ENCODE results near the gene TMEM123. TPM values are rescaled to one million over a fixed set of nuclear protein-coding genes. Genes with fewer than 3 reads are reported as not detected.
A peak's percentile ranks its signal among the peaks of the same experiment; 100 is the strongest.

Gene TMEM123
- total and polyA plus RNA-seq, 2 donors (not counting 1 experiment from before 2014, with no cell fraction given), result 36.7 to 422 TPM

- H4K20me1 ChIP-seq (ENCODE audit: control insufficient read depth, insufficient read depth, low read length, poor library complexity, severe bottlenecking), result no peaks in the 10 kb centered on the region
- Mint-ChIP-seq H3K4me1 (peaks cover 53% of the 10 kb centered on the region), H3K27me3 (no peaks in the 10 kb centered on the region), H3K27ac (peak overlapping the region; percentile 33), H3K9me3 (ENCODE audit: insufficient read depth) (no peaks in the 10 kb centered on the region), H3K4me3 (peak overlapping the region; percentile 64)
- peak overlapping the region; percentile 23 for H3K9ac ChIP-seq (ENCODE audit: low read length)
- POLR2A ChIA-PET, result no interaction called here
- peaks cover 80% of the 10 kb centered on the region for H3K79me2 ChIP-seq (ENCODE audit: control insufficient read depth, insufficient read depth, low read length)
- ATAC-seq (ENCODE audit: low read depth) (peak; percentile 72), DNase-seq (peak; percentile 67)
- H3K4me2 ChIP-seq (replicated peaks; ENCODE audit: low read depth, low read length, poor library complexity, severe bottlenecking), result peak overlapping the region; percentile 53
- H2AFZ ChIP-seq (ENCODE audit: insufficient read depth, low read depth, low read length, poor library complexity, severe bottlenecking), result no peak overlapping the region
- peaks cover 0 to 10% (median 9%) of the 10 kb centered on the region in 3 donors for H3K9me3 ChIP-seq (ENCODE audit: control extremely low read depth in 1 of 3, control insufficient read depth in 2 of 3, insufficient read depth in 1 of 3, low read length in 2 of 3)
- H3K36me3 ChIP-seq (replicated peaks in 1 of 2; ENCODE audit: control extremely low read depth in 1 of 2, control insufficient read depth in 1 of 2, extremely low read depth in 1 of 2, insufficient read depth in 2 of 2, low read length in 1 of 2), result peaks cover 5 to 21% of the 10 kb centered on the region in 2 experiments
- intact Hi-C loops (cut with micrococcal nuclease), result no loop called here
- CTCF ChIA-PET, result interaction anchor here (0.8 to 1.4 kb wide), 5 partner anchors 37 to 88 kb away, joined by 3 to 4 read pairs (median 4); no protein-coding TSS in a partner anchor
- TF ChIP-seq EZH2 (IDR thresholded peaks at IDR 0.05; ENCODE audit: borderline replicate concordance, insufficient read depth, low read depth, low read length, poor library complexity, severe bottlenecking), result no peak
- TF ChIP-seq, protein P1, sequence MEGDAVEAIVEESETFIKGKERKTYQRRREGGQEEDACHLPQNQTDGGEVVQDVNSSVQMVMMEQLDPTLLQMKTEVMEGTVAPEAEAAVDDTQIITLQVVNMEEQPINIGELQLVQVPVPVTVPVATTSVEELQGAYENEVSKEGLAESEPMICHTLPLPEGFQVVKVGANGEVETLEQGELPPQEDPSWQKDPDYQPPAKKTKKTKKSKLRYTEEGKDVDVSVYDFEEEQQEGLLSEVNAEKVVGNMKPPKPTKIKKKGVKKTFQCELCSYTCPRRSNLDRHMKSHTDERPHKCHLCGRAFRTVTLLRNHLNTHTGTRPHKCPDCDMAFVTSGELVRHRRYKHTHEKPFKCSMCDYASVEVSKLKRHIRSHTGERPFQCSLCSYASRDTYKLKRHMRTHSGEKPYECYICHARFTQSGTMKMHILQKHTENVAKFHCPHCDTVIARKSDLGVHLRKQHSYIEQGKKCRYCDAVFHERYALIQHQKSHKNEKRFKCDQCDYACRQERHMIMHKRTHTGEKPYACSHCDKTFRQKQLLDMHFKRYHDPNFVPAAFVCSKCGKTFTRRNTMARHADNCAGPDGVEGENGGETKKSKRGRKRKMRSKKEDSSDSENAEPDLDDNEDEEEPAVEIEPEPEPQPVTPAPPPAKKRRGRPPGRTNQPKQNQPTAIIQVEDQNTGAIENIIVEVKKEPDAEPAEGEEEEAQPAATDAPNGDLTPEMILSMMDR (IDR thresholded peaks at IDR 0.05), result no peak
- no peaks in the 10 kb centered on the region for H3K27me3 ChIP-seq (replicated peaks in 1 of 4; ENCODE audit: control extremely low read depth in 1 of 4, control insufficient read depth in 3 of 4, insufficient read depth in 4 of 4, low read length in 3 of 4)
- peak overlapping the region; percentile 54 to 75 for H3K27ac ChIP-seq (ENCODE audit: low read length in 2 of 2)
- 0% methylated on average over 1 of the region's 3 CpGs for WGBS (ENCODE audit: insufficient coverage)
- peak overlapping the region in 1 of 5 experiments; percentile 10 for H3K4me3 ChIP-seq (ENCODE audit: control extremely low read depth in 1 of 5, extremely low read depth in 1 of 5, insufficient read depth in 1 of 5, low read depth in 2 of 5, low read length in 4 of 5)
- peaks cover 25% of the 10 kb centered on the region in 2 donors for H3K4me1 ChIP-seq (ENCODE audit: control insufficient read depth in 2 of 2, insufficient read depth in 2 of 2, low read length in 2 of 2)
Measured at GRCh38 chr11:102430158-102430836, 22.3 kb downstream of the TMEM123 start.

DNA sequence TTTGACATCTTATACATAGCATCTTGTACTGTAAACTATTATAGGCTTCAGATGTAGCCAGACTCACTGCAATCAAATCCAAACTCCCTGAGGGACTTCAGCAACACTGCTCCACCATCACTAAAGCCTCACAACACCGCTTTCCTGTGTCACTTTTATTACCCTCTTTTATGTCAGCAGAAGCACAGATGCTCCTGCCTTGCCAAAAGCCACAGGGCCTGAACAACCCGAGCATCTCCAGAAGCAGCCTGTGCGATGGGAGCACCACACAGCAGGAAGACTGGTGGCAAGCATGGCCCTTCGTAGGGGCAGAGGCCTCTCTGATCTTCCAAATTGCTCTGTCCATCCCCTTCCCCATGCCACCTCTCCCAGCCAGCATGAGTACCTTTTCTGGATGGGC, 22.9 kb downstream of the TMEM123 start:
- no peaks in the 10 kb centered on the region for H3K27me3 Mint-ChIP-seq
- peaks cover 81% of the 10 kb centered on the region for H3K79me2 ChIP-seq (ENCODE audit: control insufficient read depth, insufficient read depth, low read length)
- H3K36me3 ChIP-seq (replicated peaks in 1 of 2; ENCODE audit: control extremely low read depth in 1 of 2, control insufficient read depth in 1 of 2, extremely low read depth in 1 of 2, insufficient read depth in 2 of 2, low read length in 1 of 2), result peaks cover 3 to 14% of the 10 kb centered on the region in 2 experiments
- H3K27ac Mint-ChIP-seq, result peak overlapping the region; percentile 51
- peak overlapping the region; percentile 53 for H3K4me2 ChIP-seq (replicated peaks; ENCODE audit: low read depth, low read length, poor library complexity, severe bottlenecking)
- TF ChIP-seq, protein P1 (IDR thresholded peaks at IDR 0.05), result no peak
- no peak for TF ChIP-seq EZH2 (IDR thresholded peaks at IDR 0.05; ENCODE audit: borderline replicate concordance, insufficient read depth, low read depth, low read length, poor library complexity, severe bottlenecking)
- H2AFZ ChIP-seq (ENCODE audit: insufficient read depth, low read depth, low read length, poor library complexity, severe bottlenecking), result no peak overlapping the region
- WGBS (ENCODE audit: insufficient coverage), result 41% methylated on average over 4 of the region's 4 CpGs
- no peaks in the 10 kb centered on the region for H3K9me3 Mint-ChIP-seq (ENCODE audit: insufficient read depth)
- DNase-seq, result no peak
- peaks cover under 1% of the 10 kb centered on the region for H4K20me1 ChIP-seq (ENCODE audit: control insufficient read depth, insufficient read depth, low read length, poor library complexity, severe bottlenecking)
- ChIA-PET CTCF (interaction anchor here (1.1 to 1.4 kb wide), 3 partner anchors 63 to 87 kb away, joined by 3 to 4 read pairs (median 4); no protein-coding TSS in a partner anchor), POLR2A (no interaction called here)
- H3K4me3 ChIP-seq (ENCODE audit: control extremely low read depth in 1 of 5, extremely low read depth in 1 of 5, insufficient read depth in 1 of 5, low read depth in 2 of 5, low read length in 4 of 5), result peak overlapping the region in 1 of 5 experiments; percentile 10
- H3K4me3 Mint-ChIP-seq, result peak overlapping the region; percentile 14
- ATAC-seq (ENCODE audit: low read depth), result no peak
- peaks cover 0 to 10% (median 9%) of the 10 kb centered on the region in 3 donors for H3K9me3 ChIP-seq (ENCODE audit: control extremely low read depth in 1 of 3, control insufficient read depth in 2 of 3, insufficient read depth in 1 of 3, low read length in 2 of 3)
- peak overlapping the region; percentile 23 for H3K9ac ChIP-seq (ENCODE audit: low read length)
- peak overlapping the region; percentile 54 to 75 for H3K27ac ChIP-seq (ENCODE audit: low read length in 2 of 2)
- intact Hi-C loops (cut with micrococcal nuclease), result no loop called here
- peaks cover 25% of the 10 kb centered on the region in 2 donors for H3K4me1 ChIP-seq (ENCODE audit: control insufficient read depth in 2 of 2, insufficient read depth in 2 of 2, low read length in 2 of 2)
- no peaks in the 10 kb centered on the region for H3K27me3 ChIP-seq (replicated peaks in 1 of 4; ENCODE audit: control extremely low read depth in 1 of 4, control insufficient read depth in 3 of 4, insufficient read depth in 4 of 4, low read length in 3 of 4)
- peaks cover 58% of the 10 kb centered on the region for H3K4me1 Mint-ChIP-seq

Data from B cell (primary cell).